ENCODE data around the gene TIMM13. TPM values are rescaled to one million over a fixed set of nuclear protein-coding genes. Genes with fewer than 3 reads are reported as not detected.
A peak's percentile ranks its signal among the peaks of the same experiment; 100 is the strongest.

The TIMM13 gene
- total and polyA plus RNA-seq, 9 of the 15 experiments (the other 6 are each of a cell fraction or from before 2014, with no cell fraction given), result 17.6 to 215 (median 71.8) TPM

DNA sequence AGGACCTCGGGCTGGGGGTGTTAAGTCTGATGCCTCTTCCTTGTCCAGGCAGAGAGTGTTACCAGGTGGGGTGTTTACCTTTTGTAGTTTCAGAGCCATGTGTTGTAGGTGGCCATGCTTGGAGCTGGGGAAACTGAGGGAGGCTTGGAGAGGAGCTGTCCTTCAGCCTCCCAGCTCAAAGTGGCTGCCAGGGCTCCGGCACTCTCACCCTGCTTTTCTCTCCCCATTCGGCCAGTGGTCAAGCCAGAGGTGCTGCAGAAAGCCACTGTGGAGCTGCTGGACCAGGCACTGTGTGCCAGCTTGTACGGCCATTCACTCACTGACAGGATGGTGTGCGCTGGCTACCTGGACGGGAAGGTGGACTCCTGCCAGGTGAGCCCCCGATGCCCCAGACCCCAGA, 17.4 kb downstream of the TIMM13 start:
- ATAC-seq (no peak), DNase-seq (ENCODE audit: extremely low read depth in 1 of 4, low spot score in 3 of 4) (no peak), FAIRE-seq (no peak)
- Histone ChIP-seq H3K9me1 (ENCODE audit: control insufficient read depth, insufficient read depth, low read length) (no peaks in the 10 kb centered on the region), H3K4me3 (no peak overlapping the region), H2AFZ (ENCODE audit: low read depth, low read length) (no peak overlapping the region), H3K27ac (ENCODE audit: extremely low read depth, low read depth, low read length) (no peak overlapping the region), H3K9me3 (replicated peaks; ENCODE audit: control insufficient read depth, insufficient read depth, low read depth, low read length) (no peaks in the 10 kb centered on the region; the same call in 1 of the 2 replicates), H3K9ac (ENCODE audit: insufficient read depth in 1 of 2, low read depth in 2 of 2, low read length in 2 of 2) (no peak overlapping the region), H3K4me1 (replicated peaks in 1 of 2; ENCODE audit: control insufficient read depth in 2 of 2, insufficient read depth in 2 of 2, low read length in 2 of 2) (peaks cover 0 to 13% of the 10 kb centered on the region in 2 experiments; a peak in 2 of 5 replicates), H3K79me2 (ENCODE audit: control insufficient read depth, insufficient read depth, low read length) (no peaks in the 10 kb centered on the region), H3K27me3 (ENCODE audit: control insufficient read depth in 2 of 2, insufficient read depth in 2 of 2, low read length in 2 of 2) (peaks cover 0 to 4% of the 10 kb centered on the region in 2 experiments; a peak in 2 of 5 replicates), H4K20me1 (replicated peaks; ENCODE audit: control insufficient read depth, insufficient read depth, low read length) (no peaks in the 10 kb centered on the region), H3K36me3 (ENCODE audit: control insufficient read depth, insufficient read depth, low read length) (no peaks in the 10 kb centered on the region), H3K4me2 (ENCODE audit: insufficient read depth, low read length) (no peak overlapping the region)
- 43% methylated on average over 7 of the region's 7 CpGs for WGBS (ENCODE audit: insufficient coverage, low coverage, missing lambda C conversion rate)
- POLR2A ChIA-PET, result interaction anchor here (0.6 to 0.9 kb wide), 3 partner anchors 24 to 66 kb away, joined by 3 read pairs; partner anchors contain the start of gene LMNB2
- in situ Hi-C loops (cut with MboI), result no loop called here
- BruUV-seq (replicated peaks), result no TSS peak
- intact Hi-C loops (cut with micrococcal nuclease), result no loop called here
- TF ChIP-seq PTBP1 (IDR thresholded peaks at IDR 0.05; ENCODE audit: low read depth, low read length), result peak; percentile 60; the same call in 1 of the 2 replicates
- TF ChIP-seq SMARCA5 (IDR thresholded peaks at IDR 0.05), result 0 out of 2 replicates have a peak, but pooled peaks have one; percentile 14
- TF ChIP-seq, protein P1, sequence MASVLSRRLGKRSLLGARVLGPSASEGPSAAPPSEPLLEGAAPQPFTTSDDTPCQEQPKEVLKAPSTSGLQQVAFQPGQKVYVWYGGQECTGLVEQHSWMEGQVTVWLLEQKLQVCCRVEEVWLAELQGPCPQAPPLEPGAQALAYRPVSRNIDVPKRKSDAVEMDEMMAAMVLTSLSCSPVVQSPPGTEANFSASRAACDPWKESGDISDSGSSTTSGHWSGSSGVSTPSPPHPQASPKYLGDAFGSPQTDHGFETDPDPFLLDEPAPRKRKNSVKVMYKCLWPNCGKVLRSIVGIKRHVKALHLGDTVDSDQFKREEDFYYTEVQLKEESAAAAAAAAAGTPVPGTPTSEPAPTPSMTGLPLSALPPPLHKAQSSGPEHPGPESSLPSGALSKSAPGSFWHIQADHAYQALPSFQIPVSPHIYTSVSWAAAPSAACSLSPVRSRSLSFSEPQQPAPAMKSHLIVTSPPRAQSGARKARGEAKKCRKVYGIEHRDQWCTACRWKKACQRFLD (CRISPR knock-in tag; IDR thresholded peaks at IDR 0.05), result 0 out of 2 replicates have a peak, but pooled peaks have one; percentile 23
- TF ChIP-seq RCOR1 (IDR thresholded peaks at IDR 0.05; ENCODE audit: borderline replicate concordance in 1 of 2, low read depth in 2 of 2, low read length in 2 of 2), result peak in 1 of 2 experiments; percentile 53; a peak in 1 of 4 replicates
- TF ChIP-seq HLTF (IDR thresholded peaks at IDR 0.05), result peak; percentile 82; the same call in 1 of the 2 replicates
- 0 out of 4 replicates have a peak, but pooled peaks of 1 of the 2 experiments have one; percentile 1 for TF ChIP-seq KDM1A (IDR thresholded peaks at IDR 0.05)
- TF ChIP-seq, protein P2, sequence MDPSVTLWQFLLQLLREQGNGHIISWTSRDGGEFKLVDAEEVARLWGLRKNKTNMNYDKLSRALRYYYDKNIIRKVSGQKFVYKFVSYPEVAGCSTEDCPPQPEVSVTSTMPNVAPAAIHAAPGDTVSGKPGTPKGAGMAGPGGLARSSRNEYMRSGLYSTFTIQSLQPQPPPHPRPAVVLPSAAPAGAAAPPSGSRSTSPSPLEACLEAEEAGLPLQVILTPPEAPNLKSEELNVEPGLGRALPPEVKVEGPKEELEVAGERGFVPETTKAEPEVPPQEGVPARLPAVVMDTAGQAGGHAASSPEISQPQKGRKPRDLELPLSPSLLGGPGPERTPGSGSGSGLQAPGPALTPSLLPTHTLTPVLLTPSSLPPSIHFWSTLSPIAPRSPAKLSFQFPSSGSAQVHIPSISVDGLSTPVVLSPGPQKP (CRISPR knock-in tag; IDR thresholded peaks at IDR 0.05), result no peak
- TF ChIP-seq CBX1 (IDR thresholded peaks at IDR 0.05; ENCODE audit: low read depth), result 0 out of 2 replicates have a peak, but pooled peaks have one; percentile 37
- no peak for TF ChIP-seq HDAC6 (IDR thresholded peaks at IDR 0.05; ENCODE audit: low read depth, low read length)
- TF ChIP-seq RBM25 (IDR thresholded peaks at IDR 0.05; ENCODE audit: low read depth, low read length, severe bottlenecking), result peak; percentile 96
- CTCF ChIA-PET (ENCODE audit: low intra/inter-chr PET ratio), result no interaction called here

Measured in K562 (cell line).